ENCODE measurements around the gene ESR1. TPM values are rescaled to one million over a fixed set of nuclear protein-coding genes. Genes with fewer than 3 reads are reported as not detected.

ESR1 gene
- total RNA-seq, 1 experiment from 2014 or later: not detected

DNA sequence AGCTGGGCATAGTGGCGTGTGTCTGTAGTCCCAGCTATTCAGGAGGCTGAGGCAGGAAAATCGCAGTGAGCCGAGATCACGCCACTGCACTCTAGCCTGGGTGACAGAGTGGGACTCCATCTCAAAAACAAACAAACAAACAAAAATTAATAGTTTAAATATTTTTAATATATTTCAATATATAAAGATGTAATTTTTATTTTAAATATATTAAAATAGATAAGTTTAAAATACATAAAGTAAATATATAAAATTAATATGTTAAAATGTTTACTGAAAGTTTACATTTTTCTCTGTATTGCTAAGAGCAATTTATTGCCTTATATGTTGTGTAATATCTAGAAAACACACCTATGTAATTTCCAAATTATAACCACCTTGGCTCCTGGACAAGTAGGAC is 44.7 kb upstream of the ESR1 start:
- Mint-ChIP-seq H3K4me1 (ENCODE audit: low read depth, unreplicated experiment) (peaks cover 13% of the 10 kb centered on the region), H3K4me3 (ENCODE audit: unreplicated experiment) (no peak overlapping the region), H3K27me3 (ENCODE audit: insufficient read depth, unreplicated experiment) (peaks cover 3% of the 10 kb centered on the region), H3K27ac (ENCODE audit: unreplicated experiment) (no peak overlapping the region), H3K36me3 (ENCODE audit: insufficient read depth, unreplicated experiment) (no peaks in the 10 kb centered on the region), H3K9me3 (ENCODE audit: unreplicated experiment) (no peaks in the 10 kb centered on the region)
- intact Hi-C loops (cut with micrococcal nuclease; ENCODE audit: unreplicated experiment): loop anchor here (10.0 kb wide), 1 partner anchor 328 kb away; no protein-coding TSS in a partner anchor
- TF ChIP-seq, protein P1, sequence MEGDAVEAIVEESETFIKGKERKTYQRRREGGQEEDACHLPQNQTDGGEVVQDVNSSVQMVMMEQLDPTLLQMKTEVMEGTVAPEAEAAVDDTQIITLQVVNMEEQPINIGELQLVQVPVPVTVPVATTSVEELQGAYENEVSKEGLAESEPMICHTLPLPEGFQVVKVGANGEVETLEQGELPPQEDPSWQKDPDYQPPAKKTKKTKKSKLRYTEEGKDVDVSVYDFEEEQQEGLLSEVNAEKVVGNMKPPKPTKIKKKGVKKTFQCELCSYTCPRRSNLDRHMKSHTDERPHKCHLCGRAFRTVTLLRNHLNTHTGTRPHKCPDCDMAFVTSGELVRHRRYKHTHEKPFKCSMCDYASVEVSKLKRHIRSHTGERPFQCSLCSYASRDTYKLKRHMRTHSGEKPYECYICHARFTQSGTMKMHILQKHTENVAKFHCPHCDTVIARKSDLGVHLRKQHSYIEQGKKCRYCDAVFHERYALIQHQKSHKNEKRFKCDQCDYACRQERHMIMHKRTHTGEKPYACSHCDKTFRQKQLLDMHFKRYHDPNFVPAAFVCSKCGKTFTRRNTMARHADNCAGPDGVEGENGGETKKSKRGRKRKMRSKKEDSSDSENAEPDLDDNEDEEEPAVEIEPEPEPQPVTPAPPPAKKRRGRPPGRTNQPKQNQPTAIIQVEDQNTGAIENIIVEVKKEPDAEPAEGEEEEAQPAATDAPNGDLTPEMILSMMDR (IDR thresholded peaks at IDR 0.05; ENCODE audit: insufficient read depth in 1 of 2, low read depth in 1 of 2, low read length in 1 of 2, severe bottlenecking in 1 of 2, unreplicated experiment in 1 of 2): no peak
- Histone ChIP-seq H3K27me3 (replicated peaks; ENCODE audit: control insufficient read depth, insufficient read depth, low read length) (no peaks in the 10 kb centered on the region), H3K4me1 (peaks cover 3% of the 10 kb centered on the region; the same call in 1 of the 2 replicates), H3K4me3 (ENCODE audit: low read depth, low read length) (no peak overlapping the region), H3K9me3 (no peaks in the 10 kb centered on the region), H3K36me3 (ENCODE audit: control insufficient read depth, insufficient read depth, low read length) (no peaks in the 10 kb centered on the region)
- CTCF ChIA-PET: no interaction called here
- DNase-seq: no peak
- no TSS peak for BruUV-seq (replicated peaks)
- POLR2A ChIA-PET: no interaction called here

DNA sequence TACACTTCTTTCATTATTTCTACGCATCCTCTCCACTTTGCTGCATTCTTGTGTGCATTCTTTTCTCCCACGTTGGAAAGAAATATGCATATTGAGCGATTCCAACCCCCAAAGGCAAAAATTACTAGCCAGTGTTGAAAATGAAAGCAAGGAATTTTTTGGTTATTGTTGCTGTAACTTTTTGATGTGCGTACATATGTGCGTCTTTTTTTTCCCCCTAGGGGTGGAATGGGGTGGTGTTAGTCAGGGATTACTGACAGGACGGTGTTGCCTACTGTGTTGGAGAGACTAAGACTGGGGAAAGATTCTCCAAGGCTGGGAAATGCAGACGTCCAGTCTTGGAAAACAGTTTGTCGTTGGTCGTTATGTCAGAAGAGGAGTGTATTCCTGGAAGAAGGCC is 44.2 kb upstream of the ESR1 start:
- no peak overlapping the region for H3K4me3 ChIP-seq (ENCODE audit: low read depth, low read length)
- Mint-ChIP-seq H3K36me3 (ENCODE audit: insufficient read depth, unreplicated experiment) (no peaks in the 10 kb centered on the region), H3K9me3 (ENCODE audit: unreplicated experiment) (no peaks in the 10 kb centered on the region), H3K4me3 (ENCODE audit: unreplicated experiment) (no peak overlapping the region), H3K4me1 (ENCODE audit: low read depth, unreplicated experiment) (peaks cover 13% of the 10 kb centered on the region), H3K27me3 (ENCODE audit: insufficient read depth, unreplicated experiment) (peaks cover 3% of the 10 kb centered on the region), H3K27ac (ENCODE audit: unreplicated experiment) (no peak overlapping the region)
- peak in 1 of 2 experiments; percentile 28 for DNase-seq
- H3K4me1 ChIP-seq: peaks cover 3% of the 10 kb centered on the region; the same call in 1 of the 2 replicates
- ChIA-PET CTCF (no interaction called here), POLR2A (no interaction called here)
- no peaks in the 10 kb centered on the region for H3K27me3 ChIP-seq (replicated peaks; ENCODE audit: control insufficient read depth, insufficient read depth, low read length)
- intact Hi-C loops (cut with micrococcal nuclease; ENCODE audit: unreplicated experiment): loop anchor here (10.0 kb wide), 1 partner anchor 329 kb away; no protein-coding TSS in a partner anchor
- BruUV-seq (replicated peaks): no TSS peak
- H3K9me3 ChIP-seq: no peaks in the 10 kb centered on the region
- no peaks in the 10 kb centered on the region for H3K36me3 ChIP-seq (ENCODE audit: control insufficient read depth, insufficient read depth, low read length)
- TF ChIP-seq, protein P1 (IDR thresholded peaks at IDR 0.05; ENCODE audit: insufficient read depth in 1 of 2, low read depth in 1 of 2, low read length in 1 of 2, severe bottlenecking in 1 of 2, unreplicated experiment in 1 of 2): peak; percentile 11 to 27

DNA sequence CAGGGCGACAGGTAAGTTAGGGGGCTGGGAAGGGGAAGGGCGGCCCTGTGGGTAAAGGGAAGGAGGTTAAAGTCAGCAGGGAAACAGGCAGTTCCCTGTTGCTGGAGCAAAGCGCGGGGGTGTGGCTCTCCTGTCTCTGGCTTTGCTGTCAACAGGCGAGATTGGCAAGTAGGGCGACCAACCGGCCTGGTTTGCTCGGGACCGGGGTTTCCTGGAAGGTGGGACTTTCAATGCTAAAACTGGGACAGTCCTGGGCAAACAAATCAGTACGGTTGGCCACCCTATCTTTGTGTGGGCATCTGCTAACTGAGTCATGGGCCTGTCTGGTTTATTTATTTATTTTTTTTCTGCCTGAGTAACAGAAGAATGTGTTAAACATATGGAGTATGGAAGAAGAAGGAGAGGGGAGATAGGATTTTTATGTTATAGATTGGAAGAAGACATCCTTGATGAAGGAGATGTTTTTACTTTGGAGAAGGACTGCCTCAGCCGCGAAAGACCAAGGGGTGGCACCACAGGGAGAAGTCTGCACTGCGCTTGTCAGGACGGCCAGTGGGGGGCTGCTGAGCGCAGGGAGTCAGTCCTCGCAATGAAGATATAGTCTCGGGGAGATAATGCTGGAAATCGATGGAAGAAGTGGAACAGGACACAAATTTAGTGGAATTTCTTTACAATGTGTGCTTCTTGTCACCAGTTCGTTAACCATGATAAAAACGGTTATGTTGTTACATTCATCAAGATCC is 43.4 kb upstream of the ESR1 start:
- H3K4me1 Mint-ChIP-seq (ENCODE audit: low read depth, unreplicated experiment): peaks cover 13% of the 10 kb centered on the region
- TF ChIP-seq, protein P1 (IDR thresholded peaks at IDR 0.05; ENCODE audit: insufficient read depth in 1 of 2, low read depth in 1 of 2, low read length in 1 of 2, severe bottlenecking in 1 of 2, unreplicated experiment in 1 of 2): peak; percentile 66 to 90
- no peaks in the 10 kb centered on the region for H3K9me3 ChIP-seq
- no peak overlapping the region for H3K4me3 ChIP-seq (ENCODE audit: low read depth, low read length)
- peak; percentile 75 to 79 for DNase-seq
- no peaks in the 10 kb centered on the region for H3K27me3 ChIP-seq (replicated peaks; ENCODE audit: control insufficient read depth, insufficient read depth, low read length)
- H3K9me3 Mint-ChIP-seq (ENCODE audit: unreplicated experiment): no peaks in the 10 kb centered on the region
- BruUV-seq (replicated peaks): no TSS peak
- H3K4me1 ChIP-seq: peaks cover 3% of the 10 kb centered on the region; the same call in 1 of the 2 replicates
- H3K27ac Mint-ChIP-seq (ENCODE audit: unreplicated experiment): no peak overlapping the region
- POLR2A ChIA-PET: no interaction called here
- peaks cover 3% of the 10 kb centered on the region for H3K27me3 Mint-ChIP-seq (ENCODE audit: insufficient read depth, unreplicated experiment)
- no peaks in the 10 kb centered on the region for H3K36me3 ChIP-seq (ENCODE audit: control insufficient read depth, insufficient read depth, low read length)
- H3K36me3 Mint-ChIP-seq (ENCODE audit: insufficient read depth, unreplicated experiment): no peaks in the 10 kb centered on the region
- intact Hi-C loops (cut with micrococcal nuclease; ENCODE audit: unreplicated experiment): loop anchor here (1.0 to 10.0 kb wide), 3 partner anchors 89 to 504 kb away; no protein-coding TSS in a partner anchor
- peak overlapping the region; percentile 12 for H3K4me3 Mint-ChIP-seq (ENCODE audit: unreplicated experiment)
- CTCF ChIA-PET: interaction anchor here (0.6 to 1.9 kb wide), 2 partner anchors 360 to 534 kb away, joined by 3 to 12 read pairs; no protein-coding TSS in a partner anchor

Measured in Caco-2 (cell line).